ENCODE data around the gene CFAP46. TPM values are rescaled to one million over a fixed set of nuclear protein-coding genes. Genes with fewer than 3 reads are reported as not detected.

CFAP46 gene
- total and polyA plus RNA-seq, 2 donors from 2014 or later: 3.8 to 8.3 TPM

GRCh38 chr10:132945894-132946255, 3.5 kb upstream of the CFAP46 start:
- Histone ChIP-seq H3K27me3 (ENCODE audit: control insufficient read depth, insufficient read depth, low read length) (no peaks in the 10 kb centered on the region), H3K9ac (ENCODE audit: low read length in 3 of 3) (no peak overlapping the region), H3K9me3 (ENCODE audit: control insufficient read depth in 2 of 3, insufficient read depth in 1 of 3, low read length in 3 of 3) (peaks cover 0 to 1% (median 0%) of the 10 kb centered on the region in 3 donors), H3K4me1 (ENCODE audit: control insufficient read depth in 2 of 3, insufficient read depth in 2 of 3, low read depth in 1 of 3, low read length in 3 of 3) (peaks cover 0 to 3% (median 0%) of the 10 kb centered on the region in 3 donors), H3K36me3 (ENCODE audit: control insufficient read depth in 2 of 3, insufficient read depth in 3 of 3, low read length in 3 of 3) (no peaks in the 10 kb centered on the region), H3K4me3 (ENCODE audit: low read length in 3 of 3) (no peak overlapping the region), H3K27ac (ENCODE audit: low read depth in 2 of 2, low read length in 2 of 2) (no peak overlapping the region)
- no peak for TF ChIP-seq CTCF (IDR thresholded peaks at IDR 0.05; ENCODE audit: borderline replicate concordance, extremely low read depth, insufficient read depth)
- DNase-seq: no peak
- no peak for FAIRE-seq
- intact Hi-C loops (cut with DNase I): no loop called here

DNA sequence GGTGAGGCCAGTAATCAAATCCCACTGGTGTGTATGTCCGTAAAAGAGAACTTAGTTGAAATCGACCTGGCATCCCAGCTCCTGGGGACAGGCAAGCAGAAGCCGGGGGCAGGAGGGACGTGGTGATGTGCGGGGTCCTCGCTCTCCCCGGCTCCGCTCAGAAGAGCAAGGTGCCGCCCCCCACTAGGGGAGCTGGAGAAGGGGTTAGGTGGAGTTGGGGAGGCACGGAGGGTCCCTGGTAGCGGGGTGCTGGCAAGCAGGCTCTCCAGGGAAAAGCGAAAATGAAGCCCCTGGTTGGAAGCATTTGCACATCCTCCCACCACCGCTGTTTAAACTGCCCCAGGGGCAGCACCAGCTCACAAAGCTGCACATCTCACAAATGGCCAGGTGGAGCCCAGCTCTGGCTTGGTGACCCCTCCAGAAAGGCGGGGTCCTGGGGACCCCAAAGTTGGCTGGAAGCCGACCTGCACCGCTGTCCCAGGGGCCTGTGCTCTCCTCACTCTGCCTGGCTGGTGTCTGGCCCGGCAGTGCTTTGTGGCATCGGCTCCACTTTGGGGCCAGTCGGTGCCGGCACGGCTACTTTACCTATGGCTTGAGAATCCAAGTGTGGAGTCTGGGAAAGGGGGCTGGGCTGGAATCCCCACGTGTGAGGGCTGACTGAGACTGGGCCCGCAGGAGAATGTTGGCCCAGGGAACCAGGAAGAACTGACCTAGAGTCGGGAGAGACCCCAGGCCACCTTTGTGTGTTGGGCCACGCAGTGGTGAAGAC, 2.9 kb upstream of the CFAP46 start:
- Histone ChIP-seq H3K9me3 (ENCODE audit: control insufficient read depth in 2 of 3, insufficient read depth in 1 of 3, low read length in 3 of 3) (peaks cover 0 to 1% (median 0%) of the 10 kb centered on the region in 3 donors), H3K27ac (ENCODE audit: low read depth in 2 of 2, low read length in 2 of 2) (no peak overlapping the region), H3K9ac (ENCODE audit: low read length in 3 of 3) (no peak overlapping the region), H3K27me3 (ENCODE audit: control insufficient read depth, insufficient read depth, low read length) (no peaks in the 10 kb centered on the region), H3K4me3 (ENCODE audit: low read length in 3 of 3) (no peak overlapping the region), H3K36me3 (ENCODE audit: control insufficient read depth in 2 of 3, insufficient read depth in 3 of 3, low read length in 3 of 3) (no peaks in the 10 kb centered on the region), H3K4me1 (ENCODE audit: control insufficient read depth in 2 of 3, insufficient read depth in 2 of 3, low read depth in 1 of 3, low read length in 3 of 3) (peaks cover 0 to 3% (median 0%) of the 10 kb centered on the region in 3 donors)
- intact Hi-C loops (cut with DNase I): no loop called here
- FAIRE-seq (no peak), DNase-seq (no peak)
- no peak for TF ChIP-seq CTCF (IDR thresholded peaks at IDR 0.05; ENCODE audit: borderline replicate concordance, extremely low read depth, insufficient read depth)

DNA sequence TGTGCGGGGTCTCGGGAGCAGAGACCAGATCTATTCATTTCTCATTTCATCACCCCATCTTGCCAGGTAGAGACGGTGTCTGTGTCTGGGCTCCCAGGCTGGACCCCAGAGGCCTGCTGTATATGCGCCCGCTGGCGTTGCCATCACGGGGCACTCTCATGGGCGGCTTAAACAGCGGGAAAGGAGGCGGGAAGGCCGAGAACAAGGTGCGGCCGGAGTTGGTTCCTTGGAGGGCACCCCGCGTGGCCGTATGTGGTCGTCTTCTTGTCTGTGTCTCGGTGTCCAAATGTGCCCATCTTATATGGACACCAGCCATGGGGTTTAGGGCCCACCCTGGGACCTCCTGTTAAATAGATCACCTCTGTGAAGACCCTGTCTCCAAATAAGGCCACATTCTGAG, 2.1 kb upstream of the CFAP46 start:
- intact Hi-C loops (cut with DNase I): no loop called here
- Histone ChIP-seq H3K4me3 (ENCODE audit: low read length in 3 of 3) (no peak overlapping the region), H3K4me1 (ENCODE audit: control insufficient read depth in 2 of 3, insufficient read depth in 2 of 3, low read depth in 1 of 3, low read length in 3 of 3) (peaks cover 0 to 3% (median 0%) of the 10 kb centered on the region in 3 donors), H3K9me3 (ENCODE audit: control insufficient read depth in 2 of 3, insufficient read depth in 1 of 3, low read length in 3 of 3) (peaks cover 0 to 1% (median 0%) of the 10 kb centered on the region in 3 donors), H3K27me3 (ENCODE audit: control insufficient read depth, insufficient read depth, low read length) (no peaks in the 10 kb centered on the region), H3K9ac (ENCODE audit: low read length in 3 of 3) (no peak overlapping the region), H3K36me3 (ENCODE audit: control insufficient read depth in 2 of 3, insufficient read depth in 3 of 3, low read length in 3 of 3) (no peaks in the 10 kb centered on the region), H3K27ac (ENCODE audit: low read depth in 2 of 2, low read length in 2 of 2) (no peak overlapping the region)
- FAIRE-seq: no peak
- DNase-seq: no peak
- TF ChIP-seq CTCF (IDR thresholded peaks at IDR 0.05; ENCODE audit: borderline replicate concordance, extremely low read depth, insufficient read depth): no peak
